ENCODE results near the gene BSG.

Gene BSG

GRCh38 chr19:572140-572742 lies at the start of gene BSG:
Gene BSG (plus strand): TSS chr19:572596. CDS start chr19:572635, 39 bp downstream.
- TF ChIP-seq CTCF (IDR thresholded peaks at IDR 0.05): no peak

GRCh38 chr19:522726-523125 lies 49.7 kb upstream of the BSG start:
- TF ChIP-seq CTCF (IDR thresholded peaks at IDR 0.05): no peak

- no peak for TF ChIP-seq CTCF (IDR thresholded peaks at IDR 0.05)
Observed at GRCh38 chr19:524062-524674, 48.2 kb upstream of the BSG start.

- no peak for TF ChIP-seq CTCF (IDR thresholded peaks at IDR 0.05)
Observed at GRCh38 chr19:525029-525428, 47.4 kb upstream of the BSG start.

- no peak for TF ChIP-seq CTCF (IDR thresholded peaks at IDR 0.05)
Observed at GRCh38 chr19:525857-526419, 46.5 kb upstream of the BSG start.

GRCh38 chr19:530134-531008 lies 42.0 kb upstream of the BSG start:
- no peak for TF ChIP-seq CTCF (IDR thresholded peaks at IDR 0.05)

- TF ChIP-seq CTCF (IDR thresholded peaks at IDR 0.05): no peak
Observed at GRCh38 chr19:531009-531752, 41.2 kb upstream of the BSG start.
